Memory B cell (primary cell): Measurements from ENCODE around the gene DUSP18.
"Not testable (repeated sequence)": the region's sequence is repeated elsewhere in the genome, so short reads cannot be mapped to it uniquely, and the experiment has no call there.

Source experiments
- ATAC-seq: fragments of 150-1000 bp; cut with Tn5 transposase; 2 replicates; pipeline ENCODE4 v1.10.0; 2021; ENCODE audit warnings: low read depth, mild to moderate bottlenecking, moderate library complexity
- DNase-seq, 2 donors: peaks; one replicate each; pipeline ENCODE4 v3.0.0; 2022; ENCODE audit warnings: low spot score in 2 of 2
- H3K27ac Mint-ChIP-seq: one replicate; pipeline ENCODE4 v1.8.0; 2022; ENCODE audit warnings: mild to moderate bottlenecking, moderate library complexity, mixed read lengths
- H3K27me3 Mint-ChIP-seq: one replicate; pipeline ENCODE4 v1.8.0; 2022; ENCODE audit warnings: mixed read lengths
- H3K36me3 Mint-ChIP-seq: one replicate; pipeline ENCODE4 v1.8.0; 2022; ENCODE audit warnings: mild to moderate bottlenecking, mixed read lengths
- H3K4me1 Mint-ChIP-seq: one replicate; pipeline ENCODE4 v1.8.0; 2022; ENCODE audit warnings: mixed read lengths
- H3K4me3 Mint-ChIP-seq: one replicate; pipeline ENCODE4 v1.8.0; 2022; ENCODE audit warnings: mild to moderate bottlenecking, moderate library complexity, mixed read lengths
- H3K9me3 Mint-ChIP-seq: one replicate; pipeline ENCODE4 v1.8.0; 2022; ENCODE audit warnings: mixed read lengths

Gene DUSP18

GRCh38 chr22:30667494-30668385 is at the start of gene DUSP18:
Gene DUSP18 (minus strand): TSS chr22:30667875. CDS start chr22:30664003, 3,872 bp downstream.
- Mint-ChIP-seq H3K4me3 (peak within 1 kb of the TSS; percentile 99), H3K36me3 (peaks cover 10% of the 10 kb centered on the region), H3K9me3 (no peaks in the 10 kb centered on the region), H3K4me1 (peaks cover 20% of the 10 kb centered on the region), H3K27me3 (no peaks in the 10 kb centered on the region), H3K27ac (peak within 1 kb of the TSS; percentile 87)
- DNase-seq (peak; percentile 93 to 96), ATAC-seq (peak; percentile 91)

GRCh38 chr22:30714062-30714461 is 46.4 kb upstream of the DUSP18 start:
- Mint-ChIP-seq H3K36me3 (no peaks in the 10 kb centered on the region), H3K27ac (no peak overlapping the region), H3K4me1 (peaks cover 2% of the 10 kb centered on the region), H3K9me3 (no peaks in the 10 kb centered on the region), H3K4me3 (no peak overlapping the region), H3K27me3 (peaks cover 2% of the 10 kb centered on the region)
- no peak for DNase-seq
- ATAC-seq, result no peak

GRCh38 chr22:30712094-30712493 is 44.4 kb upstream of the DUSP18 start:
- no peak overlapping the region for H3K4me3 Mint-ChIP-seq
- H3K9me3 Mint-ChIP-seq, result no peaks in the 10 kb centered on the region
- no peak for DNase-seq
- peaks cover 2% of the 10 kb centered on the region for H3K27me3 Mint-ChIP-seq
- no peaks in the 10 kb centered on the region for H3K4me1 Mint-ChIP-seq
- H3K36me3 Mint-ChIP-seq, result no peaks in the 10 kb centered on the region
- ATAC-seq, result no peak
- H3K27ac Mint-ChIP-seq, result no peak overlapping the region

- ATAC-seq, DNase-seq, H3K9me3 Mint-ChIP-seq, H3K4me3 Mint-ChIP-seq, H3K27ac Mint-ChIP-seq, H3K27me3 Mint-ChIP-seq, H3K4me1 Mint-ChIP-seq, H3K36me3 Mint-ChIP-seq: not testable (repeated sequence)
These were observed 42.3 kb upstream of the DUSP18 start for GRCh38 chr22:30709980-30710379.

- Mint-ChIP-seq H3K27ac (no peak overlapping the region), H3K4me1 (peaks cover 5% of the 10 kb centered on the region), H3K36me3 (no peaks in the 10 kb centered on the region), H3K4me3 (no peak overlapping the region), H3K9me3 (no peaks in the 10 kb centered on the region), H3K27me3 (peaks cover 3% of the 10 kb centered on the region)
- DNase-seq, result no peak
- no peak for ATAC-seq
These were observed 38.3 kb upstream of the DUSP18 start for GRCh38 chr22:30705710-30706651.

DNA sequence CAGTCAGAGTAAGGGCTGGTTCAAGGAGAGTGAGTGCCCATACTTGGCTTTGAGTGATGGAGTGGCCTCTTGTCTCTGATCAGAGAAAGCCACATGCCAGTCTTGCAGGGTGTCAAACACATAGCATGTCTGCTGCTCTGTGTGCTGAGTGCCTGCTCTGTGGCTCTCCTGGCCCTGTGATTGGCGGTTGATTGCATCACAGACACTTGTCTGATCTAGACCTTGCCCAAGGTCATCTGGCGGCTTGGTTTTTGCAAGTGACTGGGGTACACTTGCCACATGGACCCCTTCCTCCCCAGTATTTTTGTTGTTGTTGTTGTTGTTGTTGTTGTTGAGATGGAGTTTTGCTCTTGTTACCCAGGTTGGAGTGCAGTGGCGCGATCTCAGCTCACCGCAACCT is 37.3 kb upstream of the DUSP18 start:
- no peak for ATAC-seq
- no peak for DNase-seq

GRCh38 chr22:30702856-30703255 is 35.2 kb upstream of the DUSP18 start:
- H3K4me3 Mint-ChIP-seq, result no peak overlapping the region
- peaks cover 3% of the 10 kb centered on the region for H3K27me3 Mint-ChIP-seq
- H3K27ac Mint-ChIP-seq, result no peak overlapping the region
- no peaks in the 10 kb centered on the region for H3K36me3 Mint-ChIP-seq
- no peaks in the 10 kb centered on the region for H3K9me3 Mint-ChIP-seq
- peaks cover 5% of the 10 kb centered on the region for H3K4me1 Mint-ChIP-seq
- DNase-seq (no peak), ATAC-seq (no peak)

More for the DNA sequence above, 37.3 kb upstream of the DUSP18 start:
- Mint-ChIP-seq H3K27me3 (peaks cover 3% of the 10 kb centered on the region), H3K36me3 (no peaks in the 10 kb centered on the region), H3K9me3 (no peaks in the 10 kb centered on the region), H3K4me1 (peaks cover 5% of the 10 kb centered on the region), H3K27ac (no peak overlapping the region), H3K4me3 (no peak overlapping the region)

DNA sequence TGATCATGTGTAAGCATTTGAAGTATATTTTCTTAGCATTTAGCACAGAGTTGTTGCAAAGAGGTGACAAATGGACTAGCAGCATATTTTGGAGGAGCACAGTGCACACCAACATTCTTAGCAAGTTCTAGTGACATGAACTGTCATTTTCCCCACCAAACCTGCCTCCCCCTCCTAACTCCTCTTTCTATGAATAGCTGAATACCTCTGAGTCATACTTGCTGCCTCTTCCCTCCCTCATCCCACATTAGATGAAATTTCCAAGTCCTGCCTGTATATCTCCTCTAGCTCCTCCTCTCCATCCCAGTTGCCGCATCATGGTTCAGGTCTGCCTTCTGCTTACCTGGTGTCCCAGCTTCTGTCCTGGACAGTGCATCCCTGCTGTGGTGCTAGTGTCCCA is 34.2 kb upstream of the DUSP18 start:
- Mint-ChIP-seq H3K9me3 (no peaks in the 10 kb centered on the region), H3K36me3 (no peaks in the 10 kb centered on the region), H3K4me1 (peaks cover 5% of the 10 kb centered on the region), H3K27me3 (peaks cover 3% of the 10 kb centered on the region), H3K4me3 (no peak overlapping the region), H3K27ac (no peak overlapping the region)
- no peak for DNase-seq
- ATAC-seq, result no peak

GRCh38 chr22:30697975-30698374 is 30.3 kb upstream of the DUSP18 start:
- no peak overlapping the region for H3K27ac Mint-ChIP-seq
- peaks cover 3% of the 10 kb centered on the region for H3K4me1 Mint-ChIP-seq
- H3K4me3 Mint-ChIP-seq, result no peak overlapping the region
- H3K36me3 Mint-ChIP-seq, result no peaks in the 10 kb centered on the region
- ATAC-seq (no peak), DNase-seq (no peak)
- no peaks in the 10 kb centered on the region for H3K9me3 Mint-ChIP-seq
- H3K27me3 Mint-ChIP-seq, result peaks cover 6% of the 10 kb centered on the region

DNA sequence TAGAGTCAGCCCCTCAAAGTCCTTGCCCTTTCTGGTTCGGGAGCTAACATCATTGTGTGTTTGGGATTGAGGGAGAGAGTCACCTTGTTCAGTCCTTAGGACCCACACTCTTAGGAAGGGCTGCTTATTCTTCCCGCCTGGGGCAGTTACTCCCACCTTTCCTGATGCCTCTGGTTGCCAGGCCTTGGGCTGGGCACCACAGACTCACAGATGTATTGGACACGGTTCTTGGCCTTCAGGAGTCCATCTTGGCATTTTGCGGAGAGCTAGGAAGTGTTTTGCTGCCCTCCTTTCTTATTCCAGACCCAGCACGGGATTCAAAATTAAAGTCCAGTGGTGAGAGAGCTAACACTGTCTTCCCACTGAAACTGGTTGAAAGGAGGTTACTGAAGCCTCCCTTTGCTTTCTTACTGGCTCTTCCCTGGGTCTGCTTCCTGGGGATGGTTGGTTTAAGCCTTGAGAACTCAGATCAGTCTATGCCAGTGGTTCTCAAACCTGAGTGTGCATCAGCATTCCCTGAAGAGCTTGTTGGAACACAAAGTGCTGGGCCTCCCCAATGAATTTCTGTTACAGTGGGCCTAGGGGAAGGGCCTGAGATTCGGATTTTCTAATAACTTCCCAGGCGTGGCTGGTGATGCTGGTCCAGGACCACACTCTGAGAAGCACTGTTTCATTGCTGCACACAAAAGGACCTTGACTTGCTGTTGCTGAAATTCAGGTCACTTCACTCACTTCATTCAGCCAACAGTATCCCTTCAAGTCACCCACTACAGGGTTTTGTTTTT is 28.4 kb upstream of the DUSP18 start:
- no peak for DNase-seq
- Mint-ChIP-seq H3K9me3 (no peaks in the 10 kb centered on the region), H3K4me1 (peaks cover 3% of the 10 kb centered on the region), H3K27me3 (peaks cover 8% of the 10 kb centered on the region), H3K27ac (no peak overlapping the region), H3K4me3 (peak overlapping the region; percentile 69), H3K36me3 (no peaks in the 10 kb centered on the region)
- no peak for ATAC-seq

DNA sequence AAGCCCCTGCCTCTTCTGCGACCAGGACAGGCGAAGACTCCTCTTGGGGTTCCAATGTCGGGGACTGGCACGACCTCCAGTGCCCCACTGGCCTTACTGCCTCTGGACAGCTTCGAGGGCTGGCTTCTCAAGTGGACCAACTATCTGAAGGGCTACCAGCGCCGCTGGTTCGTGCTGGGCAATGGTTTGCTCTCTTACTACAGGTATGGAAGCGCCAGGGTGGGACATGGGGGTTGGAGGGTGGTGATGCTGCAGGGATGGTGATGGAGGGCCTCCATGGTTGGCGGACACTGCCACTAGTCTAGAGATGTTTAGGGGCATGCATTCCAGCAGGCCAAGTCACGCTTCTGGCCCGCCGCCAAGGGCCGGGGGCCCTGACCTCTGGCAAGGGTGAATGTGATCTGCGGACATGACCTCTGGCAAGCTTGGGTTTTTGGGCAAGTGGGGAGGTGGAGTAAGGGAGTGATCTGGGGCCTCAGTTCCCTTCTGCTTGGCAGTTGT is 27.7 kb upstream of the DUSP18 start:
- H3K36me3 Mint-ChIP-seq, result no peaks in the 10 kb centered on the region
- H3K9me3 Mint-ChIP-seq, result no peaks in the 10 kb centered on the region
- no peak overlapping the region for H3K27ac Mint-ChIP-seq
- H3K4me3 Mint-ChIP-seq, result peak overlapping the region; percentile 69
- peaks cover 8% of the 10 kb centered on the region for H3K27me3 Mint-ChIP-seq
- DNase-seq (peak in 1 of 2 donors; percentile 5), ATAC-seq (no peak)
- peaks cover 3% of the 10 kb centered on the region for H3K4me1 Mint-ChIP-seq

GRCh38 chr22:30694640-30695350 is 27.1 kb upstream of the DUSP18 start, which contains the start of gene OSBP2:
Gene OSBP2 (plus strand): TSS chr22:30694874. CDS start chr22:30694910, 36 bp downstream.
- Mint-ChIP-seq H3K27me3 (peaks cover 8% of the 10 kb centered on the region), H3K9me3 (no peaks in the 10 kb centered on the region), H3K36me3 (no peaks in the 10 kb centered on the region), H3K4me3 (peak within 1 kb of the TSS; percentile 89), H3K27ac (no peak within 1 kb of the TSS), H3K4me1 (peaks cover 3% of the 10 kb centered on the region)
- DNase-seq (peak; percentile 4 to 39), ATAC-seq (peak; percentile 58)

- no peaks in the 10 kb centered on the region for H3K9me3 Mint-ChIP-seq
- no peak overlapping the region for H3K27ac Mint-ChIP-seq
- peaks cover 8% of the 10 kb centered on the region for H3K27me3 Mint-ChIP-seq
- peak overlapping the region; percentile 89 for H3K4me3 Mint-ChIP-seq
- no peaks in the 10 kb centered on the region for H3K36me3 Mint-ChIP-seq
- peak; percentile 42 to 51 for DNase-seq
- H3K4me1 Mint-ChIP-seq, result peaks cover 3% of the 10 kb centered on the region
- peak; percentile 80 for ATAC-seq
These were observed 26.5 kb upstream of the DUSP18 start for GRCh38 chr22:30694171-30694639.
